Cortex of kidney (tissue), 1 donor: Measurements from ENCODE around the gene MTMR12.
"Not testable (repeated sequence)": the region's sequence is repeated elsewhere in the genome, so short reads cannot be mapped to it uniquely, and the experiment has no call there.

Experiments
- DNase-seq: peaks from one replicate; lab custom pipeline; 2025; lab: John Stamatoyannopoulos, UW

Gene MTMR12

GRCh38 chr5:32232441-32233219 lies 80.1 kb downstream of the MTMR12 start:
- no peak for DNase-seq

DNA sequence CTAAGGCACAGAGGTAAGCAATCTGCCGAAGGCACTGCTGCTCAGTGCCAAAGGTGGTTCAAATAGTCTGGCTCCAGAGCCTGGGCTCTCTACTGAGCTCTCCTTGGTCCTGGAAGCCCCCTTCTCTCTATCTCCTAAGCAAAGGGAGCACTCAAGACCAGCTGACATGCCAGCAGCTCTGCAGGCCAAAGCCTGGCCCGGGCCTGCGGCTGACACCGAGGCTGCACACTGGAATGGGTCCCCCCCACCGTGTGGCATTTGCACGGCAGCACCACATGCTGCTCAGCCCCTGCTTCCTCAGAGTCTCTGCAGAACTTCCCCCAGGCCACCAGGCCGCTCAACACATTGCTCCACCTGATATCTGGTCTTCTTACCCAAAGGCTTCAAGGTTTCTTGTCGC lies 80.8 kb downstream of the MTMR12 start:
- DNase-seq, result no peak

DNA sequence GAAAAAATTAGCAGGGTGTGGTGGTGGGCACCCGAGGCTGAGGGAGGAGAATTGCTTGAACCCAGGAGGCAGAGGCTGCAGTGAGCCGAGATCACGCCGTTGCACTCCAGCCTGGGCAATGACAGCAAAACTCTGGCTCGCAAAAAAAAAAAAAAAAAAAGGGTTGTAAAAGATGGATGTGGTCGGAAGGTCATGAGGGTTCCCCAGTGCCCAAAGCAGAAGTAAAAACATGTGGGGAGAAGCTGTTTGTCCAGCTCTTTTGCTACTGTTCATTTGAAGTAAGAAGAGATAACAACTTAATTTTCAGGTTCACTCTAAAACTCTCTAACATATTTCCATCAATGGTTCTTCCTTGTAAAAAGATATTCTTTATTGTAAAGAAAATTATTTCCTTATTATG lies 81.5 kb downstream of the MTMR12 start:
- no peak for DNase-seq

- DNase-seq, result no peak
These were observed 82.2 kb downstream of the MTMR12 start for GRCh38 chr5:32230356-32231099.

DNA sequence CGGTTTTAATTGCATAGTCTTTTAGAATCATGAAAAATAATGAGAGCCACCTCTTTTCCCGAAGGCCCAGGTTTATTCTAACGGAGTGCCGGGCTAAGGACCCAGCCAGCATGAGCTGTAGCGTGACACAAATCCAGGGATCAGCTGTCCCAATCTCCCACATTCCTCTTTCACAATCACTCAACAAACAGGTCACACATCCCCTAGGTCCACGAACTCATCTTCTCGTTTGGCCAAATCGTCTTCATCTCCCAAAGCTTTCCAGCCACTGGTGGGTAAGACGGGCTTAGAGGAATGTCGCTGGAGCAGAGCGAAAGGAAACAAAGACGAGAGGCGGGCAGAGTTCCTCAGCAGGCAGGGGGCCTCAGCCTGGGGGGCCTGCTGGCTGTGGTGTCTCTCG lies 83.2 kb downstream of the MTMR12 start:
- DNase-seq, result no peak

GRCh38 chr5:32228816-32229215 lies 83.9 kb downstream of the MTMR12 start:
- no peak for DNase-seq

- no peak for DNase-seq
These were observed 87.3 kb downstream of the MTMR12 start for GRCh38 chr5:32225445-32225844.

DNA sequence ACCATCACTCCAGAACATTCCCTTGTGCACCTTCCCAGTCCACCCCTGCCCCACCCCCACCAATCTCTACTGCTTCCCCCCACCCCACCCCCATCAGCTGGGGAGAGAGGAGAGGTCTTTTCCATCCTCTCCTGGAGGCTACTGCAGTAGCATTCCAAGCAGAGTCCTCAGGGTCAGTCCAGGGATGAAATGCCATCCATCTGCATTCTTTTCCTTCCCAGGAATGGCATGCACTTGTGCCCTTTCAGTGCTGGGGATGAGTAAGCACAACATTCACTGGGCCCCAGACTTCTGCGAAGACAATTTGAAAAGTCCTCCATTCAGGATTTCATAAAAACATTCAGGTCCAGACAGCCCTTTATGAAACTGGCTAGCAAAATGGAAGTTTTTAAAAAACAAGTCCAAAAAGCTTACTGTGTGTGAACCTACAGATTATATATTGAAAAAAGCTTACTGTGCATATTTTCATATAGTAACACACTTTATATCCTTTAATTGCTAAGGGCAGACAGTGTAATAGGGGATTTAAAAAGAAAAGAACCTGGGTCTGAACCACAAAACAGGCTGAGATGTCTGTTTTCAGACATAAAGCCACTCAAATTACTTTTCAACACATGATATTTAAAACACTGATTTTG lies 88.6 kb downstream of the MTMR12 start:
- no peak for DNase-seq

GRCh38 chr5:32222723-32223470 lies 89.8 kb downstream of the MTMR12 start:
- DNase-seq, result no peak

GRCh38 chr5:32217886-32218396 lies 94.8 kb downstream of the MTMR12 start:
- no peak for DNase-seq

DNA sequence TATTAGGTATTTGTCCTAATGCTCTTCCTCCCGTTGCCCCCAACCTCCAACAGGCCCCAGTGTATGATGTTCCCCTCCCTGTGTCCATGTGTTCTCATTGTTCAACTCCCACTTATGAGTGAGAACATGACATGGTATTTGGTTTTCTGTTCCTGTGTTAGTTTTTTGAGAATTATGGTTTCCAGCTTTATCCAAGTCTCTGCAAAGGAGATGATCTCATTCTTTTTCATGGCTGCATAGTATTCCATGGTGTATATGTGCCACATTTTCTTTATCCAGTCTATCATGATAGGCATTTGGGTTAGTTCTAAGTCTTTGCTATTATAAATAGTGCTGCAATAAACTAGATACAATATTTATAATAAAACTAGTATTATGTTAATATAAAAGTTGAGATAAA lies 98.4 kb downstream of the MTMR12 start:
- DNase-seq, result not testable (repeated sequence)

- DNase-seq, result no peak
These were observed 102.6 kb downstream of the MTMR12 start for GRCh38 chr5:32210151-32210550.

- not testable (repeated sequence) for DNase-seq
These were observed 103.9 kb downstream of the MTMR12 start for GRCh38 chr5:32208837-32209236.

- DNase-seq, result no peak
These were observed 105.4 kb downstream of the MTMR12 start for GRCh38 chr5:32207355-32207634.

- no peak for DNase-seq
These were observed 106.0 kb downstream of the MTMR12 start for GRCh38 chr5:32206509-32207354.

GRCh38 chr5:32206053-32206452 lies 106.7 kb downstream of the MTMR12 start:
- no peak for DNase-seq

DNA sequence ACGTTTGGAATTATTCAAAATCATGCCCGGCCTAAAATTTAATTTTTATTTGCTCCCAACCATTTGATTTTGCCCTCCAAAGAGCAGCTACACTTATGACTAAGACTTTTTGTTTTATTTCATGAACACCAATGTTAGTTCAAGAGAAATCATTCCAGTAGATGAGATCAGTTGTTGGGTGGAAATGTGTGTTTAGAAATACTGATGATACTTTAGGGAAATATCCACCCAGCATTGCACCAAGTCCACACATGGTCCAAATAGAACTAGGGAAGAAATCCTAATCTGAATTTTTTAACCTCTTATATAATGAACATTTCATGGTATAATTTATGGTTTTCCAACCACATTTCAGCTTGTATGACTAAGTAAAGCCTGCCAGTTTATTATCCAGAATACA lies 110.3 kb downstream of the MTMR12 start:
- no peak for DNase-seq

GRCh38 chr5:32201122-32201753 lies 111.5 kb downstream of the MTMR12 start:
- no peak for DNase-seq

DNA sequence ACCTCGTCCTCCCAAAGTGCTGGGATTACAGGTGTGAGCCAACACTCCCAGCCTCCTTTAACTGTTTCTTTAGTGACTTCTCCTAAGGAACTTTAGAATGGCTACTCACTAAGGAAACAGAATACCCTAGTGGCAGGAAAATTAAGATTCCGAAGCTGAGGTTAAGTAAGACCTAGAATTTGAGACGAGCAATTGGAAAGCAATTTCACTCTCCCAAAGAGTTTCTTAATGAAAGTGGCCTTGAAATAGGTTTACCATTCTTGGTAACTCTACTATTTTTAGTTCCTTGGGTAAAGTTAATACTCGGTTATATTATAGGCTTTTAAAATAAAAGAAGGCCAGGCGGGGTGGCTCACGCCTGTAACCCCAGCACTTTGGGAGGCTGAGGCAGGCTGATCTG lies 115.7 kb downstream of the MTMR12 start:
- no peak for DNase-seq

- DNase-seq, result no peak
These were observed 117.5 kb downstream of the MTMR12 start for GRCh38 chr5:32195265-32195664.

- no peak for DNase-seq
These were observed 119.1 kb downstream of the MTMR12 start for GRCh38 chr5:32193591-32193990.
